ENCODE results near the gene GALNTL6.

The GALNTL6 gene

GRCh38 chr4:172751550-172751949 is 938.3 kb downstream of the GALNTL6 start:
- TF ChIP-seq CTCF (IDR thresholded peaks at IDR 0.05; ENCODE audit: low read depth, low read length): no peak
- DNase-seq (ENCODE audit: extremely low read depth, low read depth): no peak

- no peak for TF ChIP-seq CTCF (IDR thresholded peaks at IDR 0.05; ENCODE audit: low read depth, low read length)
- DNase-seq (ENCODE audit: extremely low read depth, low read depth): no peak
Measured at GRCh38 chr4:172758586-172759340, 945.6 kb downstream of the GALNTL6 start.

- no peak for TF ChIP-seq CTCF (IDR thresholded peaks at IDR 0.05; ENCODE audit: low read depth, low read length)
Measured at GRCh38 chr4:172760512-172760911, 947.3 kb downstream of the GALNTL6 start.

GRCh38 chr4:172762895-172763294 is 949.7 kb downstream of the GALNTL6 start:
- TF ChIP-seq CTCF (IDR thresholded peaks at IDR 0.05; ENCODE audit: low read depth, low read length): no peak
- DNase-seq (ENCODE audit: extremely low read depth, low read depth): no peak

More at GRCh38 chr4:172760512-172760911, 947.3 kb downstream of the GALNTL6 start:
- no peak for DNase-seq (ENCODE audit: extremely low read depth, low read depth)

- no peak for TF ChIP-seq CTCF (IDR thresholded peaks at IDR 0.05; ENCODE audit: low read depth, low read length)
Measured at GRCh38 chr4:172770787-172771186, 957.6 kb downstream of the GALNTL6 start.

GRCh38 chr4:172772781-172773180 is 959.6 kb downstream of the GALNTL6 start:
- no peak for TF ChIP-seq CTCF (IDR thresholded peaks at IDR 0.05; ENCODE audit: low read depth, low read length)
- no peak for DNase-seq (ENCODE audit: extremely low read depth, low read depth)

More at GRCh38 chr4:172770787-172771186, 957.6 kb downstream of the GALNTL6 start:
- no peak for DNase-seq (ENCODE audit: extremely low read depth, low read depth)

GRCh38 chr4:172776203-172776861 is 963.1 kb downstream of the GALNTL6 start:
- no peak for TF ChIP-seq CTCF (IDR thresholded peaks at IDR 0.05; ENCODE audit: low read depth, low read length)
- DNase-seq (ENCODE audit: extremely low read depth, low read depth): no peak

Data from AG09319 (cell line).